LNCAP (cell line): ENCODE measurements around the gene ZSCAN16.

Experiments
- CTCF ChIP-seq: fragments of 450-650 bp; IDR thresholded peaks from 2 replicates; pipeline ENCODE4 v1.5.1; 2017; ENCODE audit warnings: mild to moderate bottlenecking

Gene ZSCAN16

DNA sequence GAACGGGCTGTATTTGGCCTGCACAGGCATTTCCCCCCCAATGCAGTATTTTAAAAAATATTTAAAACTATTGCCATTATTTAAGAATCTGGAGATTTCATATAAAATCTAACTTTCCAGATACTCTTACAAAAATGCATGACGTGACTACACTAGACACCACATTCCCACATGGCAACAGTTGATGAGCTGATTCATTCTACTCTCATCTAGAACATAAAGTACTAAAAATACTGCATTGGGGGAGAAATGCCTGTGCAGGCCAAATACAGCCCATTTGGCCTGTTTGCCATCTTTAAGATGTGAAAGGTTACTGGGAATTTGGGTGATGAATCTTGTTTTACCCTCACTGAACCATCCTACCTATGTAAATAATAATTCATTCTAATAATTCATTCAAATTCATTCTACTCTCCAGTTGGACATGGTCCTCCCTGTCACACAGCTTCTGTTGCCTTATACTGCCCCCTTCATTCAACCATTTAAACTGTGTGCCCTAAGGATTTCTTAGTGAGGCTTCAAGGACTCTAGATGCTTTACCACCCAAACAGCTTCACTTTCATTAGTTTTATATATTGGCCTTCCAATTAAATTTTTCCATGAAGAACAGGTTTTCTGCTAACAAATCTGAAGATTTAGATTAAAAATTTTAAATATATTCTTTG lies 6.9 kb upstream of the ZSCAN16 start:
- TF ChIP-seq CTCF, result no peak

DNA sequence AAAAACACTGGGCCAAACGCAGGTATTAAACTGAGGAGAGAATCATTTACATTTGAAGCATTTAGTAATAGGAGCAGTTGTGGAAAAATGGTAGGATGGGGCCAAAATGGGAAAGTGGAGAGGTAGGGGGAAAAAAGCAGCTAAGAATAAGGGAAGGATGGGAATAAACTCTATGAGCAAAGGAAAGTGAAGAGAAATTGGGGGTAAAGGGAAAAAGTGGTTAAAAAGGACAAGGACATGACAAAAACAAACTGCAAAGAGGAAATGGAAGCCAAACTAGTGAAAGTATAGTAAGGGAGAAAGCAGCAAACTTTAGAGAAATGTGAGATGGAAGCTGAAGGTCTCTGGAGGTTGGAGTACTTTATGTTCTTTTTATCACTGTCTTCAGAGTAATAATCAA lies 6.2 kb upstream of the ZSCAN16 start:
- TF ChIP-seq CTCF, result no peak

- TF ChIP-seq CTCF, result no peak
Observed at GRCh38 chr6:28121876-28122275, 2.5 kb upstream of the ZSCAN16 start.

- TF ChIP-seq CTCF, result no peak
Observed at GRCh38 chr6:28124971-28125353, 553 bp downstream of the ZSCAN16 start.

- no peak for TF ChIP-seq CTCF
Observed at GRCh38 chr6:28125401-28125800, 992 bp downstream of the ZSCAN16 start.

DNA sequence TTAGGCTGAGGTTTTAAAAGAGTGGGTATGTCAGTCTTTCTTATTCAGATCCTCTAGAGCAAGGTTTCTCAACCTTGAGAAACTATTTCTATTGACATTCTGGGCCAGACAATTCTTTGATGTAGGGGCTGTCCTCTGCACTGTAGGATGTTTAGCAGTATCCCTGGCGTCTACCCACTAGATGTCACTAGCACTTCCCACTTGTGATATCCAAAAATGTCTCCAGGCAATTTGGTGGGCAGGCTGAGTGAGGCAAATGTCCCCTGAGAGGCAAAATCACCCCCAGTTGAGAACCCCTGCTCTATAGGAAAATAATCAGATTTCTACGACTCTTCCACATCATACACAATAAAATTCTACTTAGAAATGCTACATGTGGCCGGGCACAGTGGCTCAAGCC lies 9.6 kb downstream of the ZSCAN16 start:
- TF ChIP-seq CTCF, result peak; percentile 38; the same call in 1 of the 2 replicates

GRCh38 chr6:28134716-28135115 lies 10.3 kb downstream of the ZSCAN16 start:
- TF ChIP-seq CTCF, result no peak

GRCh38 chr6:28135393-28135792 lies 11.0 kb downstream of the ZSCAN16 start:
- TF ChIP-seq CTCF, result no peak
